ENCODE data around the gene ZNF485.

- TF ChIP-seq POLR2A (IDR thresholded peaks at IDR 0.05) (no peak), CTCF (IDR thresholded peaks at IDR 0.05) (no peak), POLR2AphosphoS5 (IDR thresholded peaks at IDR 0.05; ENCODE audit: insufficient read depth in 1 of 2, low read depth in 1 of 2) (no peak)
Observed at GRCh38 chr10:43607199-43607573, 948 bp downstream of the ZNF485 start.
